Mucosa of descending colon (tissue), 3 donors: ENCODE results near the gene SOCS3. TPM values are rescaled to one million over a fixed set of nuclear protein-coding genes. Genes with fewer than 3 reads are reported as not detected.

Experiments
- ATAC-seq: fragments of 200-7000 bp; cut with Tn5 transposase; one replicate; pipeline ENCODE4 v1.9.1; 2020; ENCODE audit warnings: mild to moderate bottlenecking, moderate library complexity
- DNase-seq, 3 donors: peaks; one replicate each; pipeline ENCODE4 v3.0.0-alpha.2; 2020
- H3K36me3 ChIP-seq: fragments of 200-600 bp; one replicate; pipeline ENCODE4 v1.8.0; 2021; ENCODE audit warnings: low read depth, mild to moderate bottlenecking
- H3K4me1 ChIP-seq: fragments of 200-600 bp; one replicate; pipeline ENCODE4 v1.8.0; 2021; ENCODE audit warnings: low read depth, mild to moderate bottlenecking
- H3K4me3 ChIP-seq: fragments of 200-600 bp; one replicate; pipeline ENCODE4 v1.8.0; 2021; ENCODE audit warnings: mild to moderate bottlenecking
- H3K9me3 ChIP-seq: fragments of 200-600 bp; one replicate; pipeline ENCODE4 v1.8.0; 2021; ENCODE audit warnings: mild to moderate bottlenecking
- intact Hi-C, 2 donors: fragments of 100-400 bp; cut with DNase I in 1 of 2; cut with micrococcal nuclease in 1 of 2; formaldehyde crosslinking; loops; one replicate each; pipeline versions ENCODE4 v1.11.0 to v1.11.1; 2022; cut with DNase I, micrococcal nuclease
- total RNA-seq, 3 donors: library from RNA; stranded (reverse); fragmentation: NEBNext Ultra II Directional in 2 of 3; extraction: Animal tissue kit (Norgen Biotek cat#: 25700) in 2 of 3; gene quantifications; one replicate each; pipeline versions ENCODE4 v1.2.1 to v1.2.4, GENCODE V29; 2021 to 2023
- TF ChIP-seq, protein P1 (sequence below): fragments of 200-600 bp; IDR thresholded peaks from one replicate; pipeline ENCODE4 v1.8.0; 2022; ENCODE audit warnings: antibody characterized with exemption, mild to moderate bottlenecking
- donor health status: DM: no; HTN: no; CAD: no; lungs with moderate emphysema.
- donor health status: DM: no; HTN: no; CAD: no.
- donor health status: DM: no; HTN: yes; CAD: no.

Gene SOCS3
- total RNA-seq, 3 donors from 2014 or later = 21.9 to 41.3 (median 23.2) TPM

DNA sequence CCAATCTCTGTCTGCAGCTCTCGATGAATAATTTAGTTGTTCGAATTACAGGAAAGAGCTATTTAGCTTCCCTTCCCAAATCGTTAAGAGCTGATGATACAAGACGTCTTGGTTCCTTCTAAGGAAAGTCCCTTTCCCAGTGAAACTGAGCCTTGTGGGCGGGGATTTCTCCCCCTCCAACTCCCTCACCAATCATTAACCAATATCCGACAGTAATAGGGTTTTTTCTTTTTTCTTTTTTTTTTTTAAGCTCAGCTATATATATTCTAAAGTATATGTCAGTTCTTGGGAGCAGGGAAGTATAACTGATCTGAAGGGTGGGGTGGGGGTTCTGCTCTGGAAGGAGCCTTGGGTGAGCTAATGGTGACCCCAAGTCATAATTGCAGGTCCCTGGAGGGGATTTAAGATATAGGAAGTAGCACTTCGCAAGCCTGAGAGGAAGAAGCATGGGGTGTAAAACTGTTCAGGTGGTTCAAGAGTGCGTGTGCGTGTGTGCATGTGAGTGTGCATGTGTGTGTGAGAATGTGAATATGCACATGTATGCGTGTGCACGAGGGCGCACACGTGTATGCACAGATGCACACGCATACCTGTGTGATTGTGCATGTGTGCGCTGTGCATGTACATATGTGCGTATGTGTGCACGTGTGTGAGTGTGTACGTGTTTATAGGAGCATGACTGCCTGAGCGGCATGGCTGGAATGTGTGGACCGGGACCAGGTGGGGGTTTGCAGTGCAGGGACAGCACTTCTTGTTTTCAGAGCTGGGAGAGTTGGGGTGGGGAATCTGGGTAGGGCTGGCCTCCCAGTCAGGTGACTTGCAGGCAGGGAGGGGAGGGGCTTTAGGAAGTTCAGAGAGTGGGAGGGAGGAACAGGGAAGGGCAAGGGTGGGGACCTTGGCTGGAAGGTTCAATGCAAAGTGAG, 42.7 kb downstream of the SOCS3 start:
- ATAC-seq (peak; percentile 69), DNase-seq (peak; percentile 80 to 91 (median 88))
- H3K4me1 ChIP-seq = peaks cover 44% of the 10 kb centered on the region
- intact Hi-C loops = no loop called here
- H3K4me3 ChIP-seq = no peak overlapping the region
- TF ChIP-seq, protein P1, sequence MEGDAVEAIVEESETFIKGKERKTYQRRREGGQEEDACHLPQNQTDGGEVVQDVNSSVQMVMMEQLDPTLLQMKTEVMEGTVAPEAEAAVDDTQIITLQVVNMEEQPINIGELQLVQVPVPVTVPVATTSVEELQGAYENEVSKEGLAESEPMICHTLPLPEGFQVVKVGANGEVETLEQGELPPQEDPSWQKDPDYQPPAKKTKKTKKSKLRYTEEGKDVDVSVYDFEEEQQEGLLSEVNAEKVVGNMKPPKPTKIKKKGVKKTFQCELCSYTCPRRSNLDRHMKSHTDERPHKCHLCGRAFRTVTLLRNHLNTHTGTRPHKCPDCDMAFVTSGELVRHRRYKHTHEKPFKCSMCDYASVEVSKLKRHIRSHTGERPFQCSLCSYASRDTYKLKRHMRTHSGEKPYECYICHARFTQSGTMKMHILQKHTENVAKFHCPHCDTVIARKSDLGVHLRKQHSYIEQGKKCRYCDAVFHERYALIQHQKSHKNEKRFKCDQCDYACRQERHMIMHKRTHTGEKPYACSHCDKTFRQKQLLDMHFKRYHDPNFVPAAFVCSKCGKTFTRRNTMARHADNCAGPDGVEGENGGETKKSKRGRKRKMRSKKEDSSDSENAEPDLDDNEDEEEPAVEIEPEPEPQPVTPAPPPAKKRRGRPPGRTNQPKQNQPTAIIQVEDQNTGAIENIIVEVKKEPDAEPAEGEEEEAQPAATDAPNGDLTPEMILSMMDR = no peak
- no peaks in the 10 kb centered on the region for H3K9me3 ChIP-seq
- no peaks in the 10 kb centered on the region for H3K36me3 ChIP-seq

DNA sequence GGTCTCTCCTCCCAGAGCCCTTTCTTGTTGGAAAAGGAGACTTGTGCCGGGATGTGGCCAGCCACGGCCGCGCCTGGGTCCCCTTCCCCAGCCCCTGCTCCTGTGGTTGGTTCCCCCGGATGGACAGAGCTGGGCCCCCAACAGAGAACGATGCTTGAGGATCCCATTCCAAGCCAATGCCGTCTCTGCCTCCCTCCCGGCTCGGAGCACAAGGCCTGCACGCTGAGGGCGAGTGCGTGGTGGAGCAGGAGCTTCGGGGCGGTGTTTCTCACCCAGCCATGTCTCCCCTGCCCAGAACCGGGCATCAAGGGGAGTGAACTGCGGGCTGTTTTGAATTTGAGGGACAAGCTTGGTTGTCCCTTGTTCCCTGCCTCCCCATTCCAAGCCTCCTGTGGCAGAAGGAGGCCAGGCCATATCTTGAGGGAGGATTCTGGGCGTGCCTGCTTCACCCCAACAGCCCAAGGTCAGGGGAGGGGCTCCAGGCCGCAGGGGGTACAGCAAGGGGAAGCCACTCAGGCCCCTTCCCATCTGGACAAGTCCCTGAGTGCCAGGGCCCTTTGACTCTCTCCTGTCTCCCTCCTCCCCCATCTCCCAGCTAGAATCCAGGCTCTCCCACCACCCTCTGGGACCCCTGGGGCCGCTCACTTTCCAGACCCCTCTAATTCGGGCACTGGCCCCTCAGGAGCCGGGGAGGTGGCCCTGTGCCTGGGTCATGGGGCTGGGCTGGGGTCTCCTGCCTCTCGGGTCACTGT, 43.6 kb downstream of the SOCS3 start:
- Histone ChIP-seq H3K4me3 (no peak overlapping the region), H3K4me1 (peaks cover 44% of the 10 kb centered on the region)

DNA sequence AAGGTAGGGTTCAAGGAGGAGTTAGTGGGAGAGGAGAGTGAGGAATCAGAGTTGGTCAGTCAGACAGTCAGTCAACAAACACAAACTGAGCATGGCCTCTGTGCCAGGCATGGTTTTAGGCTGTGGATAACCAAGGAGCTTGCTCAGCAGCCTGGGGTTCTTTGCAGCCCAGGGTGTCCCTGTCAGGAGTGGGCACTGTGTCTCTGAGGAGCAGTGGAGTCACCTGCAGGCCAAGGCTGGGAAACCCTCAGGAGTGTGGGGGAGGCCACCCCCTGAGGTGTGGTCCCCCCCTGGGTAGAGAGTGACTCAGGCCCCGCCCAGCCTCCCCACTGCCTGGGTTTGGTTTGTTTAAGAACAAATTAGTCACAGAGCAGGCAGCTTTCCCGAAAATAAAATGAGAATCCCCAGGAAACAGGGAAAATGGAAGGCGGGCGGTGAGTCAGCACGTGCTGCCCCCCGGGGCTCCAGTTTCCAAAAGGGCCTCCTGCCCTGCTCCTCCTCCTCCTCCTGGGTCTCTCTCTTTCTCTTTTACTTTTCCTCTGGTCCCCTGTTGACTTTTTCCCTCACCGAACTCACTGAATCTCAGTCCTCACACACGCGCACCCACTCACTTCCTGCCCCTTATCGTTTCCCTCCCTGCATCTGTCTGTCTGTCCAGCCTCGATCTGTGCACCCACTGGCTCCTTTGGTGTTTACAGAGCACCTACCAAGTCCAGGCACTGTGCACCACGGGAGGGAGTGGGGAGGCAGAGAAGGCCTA, 44.3 kb downstream of the SOCS3 start:
- ATAC-seq (peak; percentile 46), DNase-seq (peak; percentile 81 to 92 (median 82))
- H3K9me3 ChIP-seq = no peaks in the 10 kb centered on the region
- H3K36me3 ChIP-seq = no peaks in the 10 kb centered on the region
- TF ChIP-seq, protein P1 = no peak
- H3K4me3 ChIP-seq = no peak overlapping the region
- intact Hi-C loops = no loop called here
- H3K4me1 ChIP-seq = peaks cover 44% of the 10 kb centered on the region

More for the DNA sequence above, 43.6 kb downstream of the SOCS3 start:
- TF ChIP-seq, protein P1 = no peak
- Histone ChIP-seq H3K36me3 (no peaks in the 10 kb centered on the region), H3K9me3 (no peaks in the 10 kb centered on the region)
- peak in 1 of 3 donors; percentile 65 for DNase-seq
- intact Hi-C loops = no loop called here
- ATAC-seq = no peak

DNA sequence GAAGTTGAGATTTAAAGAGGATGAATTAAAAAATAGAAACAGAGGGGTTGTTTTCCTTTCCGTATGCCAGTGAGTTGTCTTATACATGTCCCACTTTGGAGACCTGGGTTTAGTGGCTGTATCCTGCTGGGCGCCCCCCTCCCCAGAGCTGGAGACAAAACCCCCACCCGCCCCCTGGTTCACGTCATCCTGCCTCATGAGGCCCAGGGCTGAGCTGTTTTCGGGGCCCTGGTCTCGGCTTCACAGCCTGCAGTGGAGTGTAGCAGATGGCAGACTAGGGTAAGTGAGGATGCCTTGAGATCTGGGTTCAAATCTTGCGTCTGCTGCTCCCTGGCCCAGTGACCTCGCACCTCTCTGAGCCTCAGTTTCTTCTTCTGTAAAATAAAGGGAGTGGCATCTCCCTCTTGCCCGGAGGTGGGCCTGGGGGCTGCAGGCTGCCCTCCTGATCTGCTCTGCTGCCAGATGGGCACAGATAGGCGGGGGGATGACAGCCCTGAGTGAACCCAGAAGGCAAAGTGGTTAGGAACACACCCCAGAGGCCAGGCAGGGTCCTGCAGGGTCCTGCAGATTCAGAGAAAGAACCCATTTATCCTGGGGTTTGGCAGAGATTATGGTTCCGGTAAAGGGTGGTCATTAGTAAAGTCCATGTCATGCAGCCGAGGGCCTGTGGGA, 45.1 kb downstream of the SOCS3 start:
- TF ChIP-seq, protein P1 = no peak
- ATAC-seq (no peak), DNase-seq (peak in 1 of 3 donors; percentile 55)
- Histone ChIP-seq H3K4me1 (peaks cover 44% of the 10 kb centered on the region), H3K4me3 (no peak overlapping the region), H3K36me3 (no peaks in the 10 kb centered on the region), H3K9me3 (no peaks in the 10 kb centered on the region)
- intact Hi-C loops = no loop called here
